ENCODE data around the gene ZSCAN22.
"Not testable (repeated sequence)": the region's sequence is repeated elsewhere in the genome, so short reads cannot be mapped to it uniquely, and the experiment has no call there.

ZSCAN22 gene

GRCh38 chr19:58304255-58304654, 22.5 kb upstream of the ZSCAN22 start:
- no peak for DNase-seq (ENCODE audit: low read depth)
- H3K4me3 ChIP-seq (ENCODE audit: control insufficient read depth, low read depth, low read length): no peak overlapping the region
- no peak for TF ChIP-seq CTCF (IDR thresholded peaks at IDR 0.05; ENCODE audit: control insufficient read depth, insufficient read depth, low read depth, low read length, missing control alignments)

- H3K4me3 ChIP-seq (ENCODE audit: control insufficient read depth, low read depth, low read length): peak overlapping the region; percentile 91
- no peak for TF ChIP-seq CTCF (IDR thresholded peaks at IDR 0.05; ENCODE audit: control insufficient read depth, insufficient read depth, low read depth, low read length, missing control alignments)
- no peak for DNase-seq (ENCODE audit: low read depth)
These were observed 22.1 kb upstream of the ZSCAN22 start for GRCh38 chr19:58304748-58305064.

- no peak for TF ChIP-seq CTCF (IDR thresholded peaks at IDR 0.05; ENCODE audit: control insufficient read depth, insufficient read depth, low read depth, low read length, missing control alignments)
- peak within 1 kb of the TSS; percentile 91 for H3K4me3 ChIP-seq (ENCODE audit: control insufficient read depth, low read depth, low read length)
- peak; percentile 88 for DNase-seq (ENCODE audit: low read depth)
These were observed 21.5 kb upstream of the ZSCAN22 start, which contains the start of gene ERVK3-1 for GRCh38 chr19:58305065-58305931. ERVK3-1 (plus strand) TSS chr19:58305377; CDS start chr19:58312169, 6,792 bp downstream.

- peak overlapping the region; percentile 91 for H3K4me3 ChIP-seq (ENCODE audit: control insufficient read depth, low read depth, low read length)
- no peak for DNase-seq (ENCODE audit: low read depth)
- TF ChIP-seq CTCF (IDR thresholded peaks at IDR 0.05; ENCODE audit: control insufficient read depth, insufficient read depth, low read depth, low read length, missing control alignments): no peak
These were observed 20.9 kb upstream of the ZSCAN22 start for GRCh38 chr19:58305932-58306323.

GRCh38 chr19:58307736-58308135, 19.1 kb upstream of the ZSCAN22 start:
- no peak for DNase-seq (ENCODE audit: low read depth)
- TF ChIP-seq CTCF (IDR thresholded peaks at IDR 0.05; ENCODE audit: control insufficient read depth, insufficient read depth, low read depth, low read length, missing control alignments): no peak
- no peak overlapping the region for H3K4me3 ChIP-seq (ENCODE audit: control insufficient read depth, low read depth, low read length)

GRCh38 chr19:58310685-58311084, 16.1 kb upstream of the ZSCAN22 start:
- peak; percentile 26 for TF ChIP-seq CTCF (IDR thresholded peaks at IDR 0.05; ENCODE audit: control insufficient read depth, insufficient read depth, low read depth, low read length, missing control alignments)
- H3K4me3 ChIP-seq (ENCODE audit: control insufficient read depth, low read depth, low read length); DNase-seq (ENCODE audit: low read depth): not testable (repeated sequence)

Data from AG09309 (cell line).